DOHH2 (cell line): ENCODE data around the gene PHF23.

Experiments
- H3F3A ChIP-seq: fragments of 200-600 bp; sonication (generic), shearing (Covaris generic); 2 replicates; pipeline ENCODE4 v1.6.0; 2016; ENCODE audit warnings: antibody characterized with exemption, mild to moderate bottlenecking; ENCODE audit not compliant: control insufficient read depth, insufficient read depth
- H3K27ac ChIP-seq: fragments of 200-600 bp; sonication (generic); 2 replicates; pipeline ENCODE4 v1.5.1; 2014; ENCODE audit warnings: low read depth, mild to moderate bottlenecking, low read length, moderate library complexity
- H3K27me3 ChIP-seq: fragments of 200-600 bp; sonication (generic); 2 replicates; pipeline ENCODE4 v1.6.1; 2014; ENCODE audit warnings: mild to moderate bottlenecking, low read length, mixed read lengths; ENCODE audit not compliant: control insufficient read depth
- H3K36me3 ChIP-seq: fragments of 200-600 bp; sonication (generic); 2 replicates; pipeline ENCODE4 v1.6.1; 2014; ENCODE audit warnings: mild to moderate bottlenecking, low read length, moderate library complexity, mixed read lengths; ENCODE audit not compliant: control insufficient read depth
- H3K4me1 ChIP-seq: fragments of 200-600 bp; sonication (generic); 2 replicates; pipeline ENCODE4 v1.6.1; 2014; ENCODE audit warnings: mild to moderate bottlenecking, low read length, mixed read lengths; ENCODE audit not compliant: control insufficient read depth
- H3K4me2 ChIP-seq: fragments of 200-600 bp; sonication (generic); 2 replicates; pipeline ENCODE4 v1.6.0; 2014; ENCODE audit warnings: mild to moderate bottlenecking, low read length, moderate library complexity
- H3K4me3 ChIP-seq: fragments of 200-600 bp; sonication (generic); 2 replicates; pipeline ENCODE4 v1.5.1; 2014; ENCODE audit warnings: mild to moderate bottlenecking, low read length, mixed read lengths
- H3K79me2 ChIP-seq: fragments of 200-600 bp; sonication (generic); 2 replicates; pipeline ENCODE4 v1.6.1; 2014; ENCODE audit warnings: mild to moderate bottlenecking, low read length, mixed read lengths; ENCODE audit not compliant: control insufficient read depth
- H3K9me2 ChIP-seq: fragments of 200-600 bp; sonication (generic); replicated peaks from 2 replicates; pipeline ENCODE4 v1.6.1; 2014; ENCODE audit warnings: mild to moderate bottlenecking, low read length, mixed read lengths; ENCODE audit not compliant: control insufficient read depth
- H3K9me3 ChIP-seq: fragments of 200-600 bp; sonication (generic); 2 replicates; pipeline ENCODE4 v1.6.1; 2014; ENCODE audit warnings: antibody characterized with exemption, low read length, mixed read lengths; ENCODE audit not compliant: control insufficient read depth, insufficient read depth
- H4K20me1 ChIP-seq: fragments of 200-600 bp; sonication (generic); 2 replicates; pipeline ENCODE4 v1.6.0; 2014; ENCODE audit warnings: low read depth, mild to moderate bottlenecking, antibody characterized with exemption, low read length, moderate library complexity; ENCODE audit not compliant: control insufficient read depth, insufficient read depth
- CTCF ChIP-seq: fragments of 200-600 bp; sonication (generic); IDR thresholded peaks from one replicate; pipeline ENCODE4 v1.5.1; 2014; ENCODE audit warnings: antibody characterized with exemption, mild to moderate bottlenecking, low read depth, low read length; ENCODE audit not compliant: poor library complexity, severe bottlenecking
- EZH2phosphoT487 ChIP-seq: fragments of 200-600 bp; sonication (generic); IDR thresholded peaks from 2 replicates; pipeline ENCODE4 v1.6.1; 2017; ENCODE audit warnings: borderline replicate concordance, mild to moderate bottlenecking, antibody characterized with exemption, low read length, moderate library complexity, mixed read lengths

PHF23 gene

DNA sequence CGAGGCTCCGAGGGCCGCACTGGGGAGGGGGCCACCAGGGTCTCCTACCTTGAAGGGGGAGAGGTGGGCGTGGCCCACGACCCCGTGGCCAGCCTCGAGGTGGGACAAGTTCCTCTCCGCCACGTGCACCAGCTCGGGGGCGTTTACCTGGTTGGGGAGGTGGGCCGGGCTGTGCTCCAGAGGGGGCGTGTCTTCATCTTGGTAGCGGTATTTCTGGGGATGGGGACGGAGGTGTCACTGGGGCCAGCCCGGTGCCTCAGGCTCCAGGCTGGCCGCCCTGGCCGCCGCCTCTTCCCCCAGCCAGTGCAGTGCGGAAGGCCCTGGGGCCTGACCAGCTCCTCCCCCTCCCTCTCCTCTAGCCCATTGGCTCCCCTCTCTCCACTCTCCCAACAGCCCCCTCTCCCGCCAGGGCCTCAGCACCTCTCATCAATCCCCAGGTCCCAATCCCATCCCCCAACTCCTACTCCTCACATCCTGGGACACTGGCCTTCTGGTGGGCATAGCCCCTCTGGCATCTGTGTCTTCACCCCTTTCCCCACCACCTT is 31.2 kb downstream of the PHF23 start:
- H4K20me1 ChIP-seq, result no peaks in the 10 kb centered on the region; the same call in 1 of the 2 replicates

GRCh38 chr17:7207120-7208001 is 31.9 kb downstream of the PHF23 start:
- Histone ChIP-seq H3K27ac (no peak overlapping the region), H3K79me2 (peaks cover 15% of the 10 kb centered on the region), H3K36me3 (peaks cover 16% of the 10 kb centered on the region), H3K9me2 (no peaks in the 10 kb centered on the region), H4K20me1 (no peaks in the 10 kb centered on the region; the same call in 1 of the 2 replicates), H3K4me1 (peaks cover 21% of the 10 kb centered on the region), H3K9me3 (no peaks in the 10 kb centered on the region), H3F3A (0 out of 2 replicates have a peak, but pooled peaks cover 2% of the 10 kb centered on the region), H3K4me2 (no peak overlapping the region), H3K4me3 (no peak overlapping the region), H3K27me3 (no peaks in the 10 kb centered on the region)
- TF ChIP-seq EZH2phosphoT487 (no peak), CTCF (no peak)

More for the DNA sequence above, 31.2 kb downstream of the PHF23 start:
- H3K79me2 ChIP-seq, result peaks cover 20% of the 10 kb centered on the region
- peaks cover 21% of the 10 kb centered on the region for H3K4me1 ChIP-seq
- TF ChIP-seq CTCF (no peak), EZH2phosphoT487 (no peak)
- H3K9me2 ChIP-seq, result no peaks in the 10 kb centered on the region
- H3K4me2 ChIP-seq, result no peak overlapping the region
- peaks cover 9% of the 10 kb centered on the region for H3K36me3 ChIP-seq
- no peak overlapping the region for H3K4me3 ChIP-seq
- no peaks in the 10 kb centered on the region for H3K27me3 ChIP-seq
- H3F3A ChIP-seq, result 0 out of 2 replicates have a peak, but pooled peaks cover 2% of the 10 kb centered on the region
- no peak overlapping the region for H3K27ac ChIP-seq
- H3K9me3 ChIP-seq, result no peaks in the 10 kb centered on the region

DNA sequence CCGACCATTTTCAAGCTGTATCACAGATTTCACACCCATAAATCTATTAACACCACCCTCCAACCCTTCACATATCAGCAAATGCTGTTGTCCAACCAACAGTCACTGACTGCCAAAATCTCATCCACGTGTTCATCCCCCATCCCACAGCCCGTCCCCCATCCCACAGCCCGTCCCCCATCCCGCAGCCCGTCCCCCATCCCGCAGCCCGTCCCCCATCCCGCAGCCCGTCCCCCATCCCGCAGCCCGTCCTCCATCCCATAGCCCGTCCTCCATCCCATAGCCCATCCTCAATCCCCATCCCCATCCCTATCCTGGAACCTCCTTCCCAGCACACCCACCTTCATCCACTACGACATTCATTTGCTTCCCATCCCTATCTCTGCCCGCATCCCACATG is 33.7 kb downstream of the PHF23 start:
- 0 out of 2 replicates have a peak, but pooled peaks cover 2% of the 10 kb centered on the region for H3F3A ChIP-seq
- H3K4me2 ChIP-seq, result peak overlapping the region; percentile 91
- H3K4me1 ChIP-seq, result peaks cover 21% of the 10 kb centered on the region
- no peaks in the 10 kb centered on the region for H3K27me3 ChIP-seq
- peak overlapping the region; percentile 82 for H3K4me3 ChIP-seq
- no peaks in the 10 kb centered on the region; the same call in 1 of the 2 replicates for H4K20me1 ChIP-seq
- H3K9me2 ChIP-seq, result no peaks in the 10 kb centered on the region
- H3K36me3 ChIP-seq, result peaks cover 16% of the 10 kb centered on the region
- H3K9me3 ChIP-seq, result no peaks in the 10 kb centered on the region
- H3K27ac ChIP-seq, result peak overlapping the region; percentile 69
- TF ChIP-seq EZH2phosphoT487 (no peak), CTCF (no peak)
- H3K79me2 ChIP-seq, result peaks cover 7% of the 10 kb centered on the region
